GM19043 (cell line): Measurements from ENCODE around the gene LAYN.

Experiments
- ATAC-seq: cut with Tn5 transposase; IDR thresholded peaks from one replicate; pipeline ENCODE4 v1.9.1; 2021; ENCODE audit warnings: low read depth; ENCODE audit not compliant: unreplicated experiment

LAYN gene

DNA sequence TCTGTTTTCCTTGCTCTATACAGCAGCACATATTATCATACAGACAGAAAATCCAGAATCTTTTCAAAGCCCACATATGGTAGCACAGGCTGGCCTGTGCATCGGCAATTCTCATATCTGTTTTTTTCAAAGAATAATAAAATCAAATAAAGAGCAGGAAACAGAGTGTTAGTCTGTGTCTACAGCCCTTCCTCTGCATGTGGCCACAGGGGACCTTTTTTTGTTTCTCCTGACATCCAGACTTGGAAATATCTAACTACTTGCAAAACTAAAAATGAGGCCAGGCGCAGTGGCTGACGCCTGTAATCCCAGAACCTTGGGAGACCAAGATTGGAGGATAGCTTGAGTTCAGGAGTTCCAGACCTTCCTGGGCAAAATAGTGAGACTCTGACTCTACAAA is 20.3 kb downstream of the LAYN start:
- no peak for ATAC-seq

DNA sequence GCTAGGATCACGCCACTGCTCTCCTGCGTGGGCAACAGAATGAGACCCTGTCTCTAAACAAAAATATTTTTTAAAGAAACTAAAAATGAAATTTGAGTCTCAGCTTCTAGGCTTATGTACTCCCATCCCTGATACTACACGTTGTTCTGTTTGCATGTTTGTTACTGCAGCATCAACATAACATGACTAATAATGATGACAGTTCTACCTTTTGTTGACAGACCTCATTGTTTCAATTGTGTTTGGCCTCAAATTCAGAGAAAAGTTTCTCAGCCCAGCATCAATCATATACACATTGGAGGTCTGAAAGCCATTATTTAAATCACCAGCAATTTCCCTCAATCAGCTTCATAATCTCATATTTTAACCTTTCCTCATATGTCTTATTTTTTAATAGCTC is 20.8 kb downstream of the LAYN start:
- ATAC-seq: no peak

DNA sequence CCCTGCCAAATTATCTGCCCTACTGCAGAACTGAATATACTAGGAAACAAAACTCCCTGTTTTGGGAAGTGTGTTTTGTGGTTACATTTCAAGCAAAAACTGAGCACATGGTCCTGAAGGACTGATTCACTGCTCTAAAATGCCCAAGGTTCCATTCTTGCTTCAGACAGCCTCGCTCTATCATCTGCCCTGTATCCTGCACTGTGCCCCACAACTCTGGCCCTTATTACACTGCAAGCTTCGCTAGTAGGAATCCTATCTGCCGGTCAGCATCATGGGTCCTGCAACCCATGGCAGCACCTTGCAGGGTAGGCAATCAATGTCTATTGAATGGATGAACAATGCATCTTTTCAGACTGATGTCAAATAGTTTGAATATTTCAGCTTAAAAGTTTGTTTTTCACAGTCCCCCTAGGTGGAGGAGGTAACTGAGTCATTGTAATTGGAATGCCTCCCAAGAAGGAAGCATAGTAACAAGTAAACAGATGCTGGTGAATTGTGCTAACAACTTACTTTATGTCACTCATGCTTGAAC is 21.3 kb downstream of the LAYN start:
- ATAC-seq: no peak

DNA sequence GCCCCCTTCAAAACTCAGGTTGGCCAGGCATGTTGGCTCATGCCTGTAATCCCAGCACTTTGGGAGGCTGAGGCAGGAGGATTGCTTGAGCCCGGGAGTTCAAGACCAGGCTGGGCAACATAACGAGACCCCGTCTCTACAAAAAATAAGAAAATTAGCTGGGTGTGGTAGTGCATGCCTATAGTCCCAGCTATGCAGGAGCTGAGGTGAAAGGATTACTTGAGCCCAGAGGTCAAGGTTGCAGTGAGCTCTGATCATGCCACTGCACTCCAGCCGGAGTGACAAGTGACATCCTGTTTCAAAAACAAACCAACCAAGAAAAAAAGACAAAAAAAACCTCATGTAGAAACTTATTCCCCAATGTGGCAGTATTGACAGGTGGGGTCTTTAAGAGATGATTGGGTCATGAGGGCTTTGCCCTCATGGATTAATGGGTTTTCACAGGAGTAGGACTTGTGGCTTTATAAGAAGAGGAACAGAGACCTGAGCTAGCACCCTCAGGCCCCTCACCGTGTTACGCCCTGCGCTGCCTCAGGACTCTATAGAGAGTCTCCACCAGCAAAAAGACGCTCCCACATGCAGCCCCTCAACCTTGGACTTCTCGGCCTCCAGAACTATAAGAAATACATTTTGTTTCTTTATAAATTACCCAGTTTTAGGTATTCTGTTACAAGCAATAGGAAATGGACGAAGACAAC is 22.3 kb downstream of the LAYN start:
- ATAC-seq: no peak

DNA sequence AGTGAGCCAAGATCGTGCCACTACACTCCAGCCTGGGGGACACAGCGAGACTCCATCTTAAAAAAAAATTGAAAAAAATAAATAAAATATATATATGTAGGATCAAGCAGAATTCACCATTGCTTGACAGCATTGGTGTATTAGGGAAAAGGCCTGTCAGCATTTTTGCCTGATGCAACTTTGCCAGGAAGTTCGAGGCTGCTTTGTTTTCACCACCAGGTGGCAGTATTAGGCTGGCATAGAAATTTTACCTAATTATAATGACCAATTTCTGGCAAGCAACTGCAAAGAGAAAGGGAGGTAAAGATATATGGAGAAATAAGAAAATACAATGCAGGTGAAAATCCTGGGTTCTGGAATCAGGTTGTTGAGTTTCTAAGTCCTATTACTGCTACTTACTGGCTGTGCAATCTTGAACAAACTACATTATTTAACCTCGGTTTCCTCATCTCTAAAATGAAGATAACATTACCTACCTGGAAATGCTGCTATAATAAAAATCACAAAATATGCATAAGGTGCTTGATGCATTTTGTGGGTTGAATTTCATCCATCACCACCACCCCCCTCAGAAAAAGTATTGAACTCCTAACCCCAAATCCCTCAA is 24.7 kb downstream of the LAYN start:
- ATAC-seq: no peak

DNA sequence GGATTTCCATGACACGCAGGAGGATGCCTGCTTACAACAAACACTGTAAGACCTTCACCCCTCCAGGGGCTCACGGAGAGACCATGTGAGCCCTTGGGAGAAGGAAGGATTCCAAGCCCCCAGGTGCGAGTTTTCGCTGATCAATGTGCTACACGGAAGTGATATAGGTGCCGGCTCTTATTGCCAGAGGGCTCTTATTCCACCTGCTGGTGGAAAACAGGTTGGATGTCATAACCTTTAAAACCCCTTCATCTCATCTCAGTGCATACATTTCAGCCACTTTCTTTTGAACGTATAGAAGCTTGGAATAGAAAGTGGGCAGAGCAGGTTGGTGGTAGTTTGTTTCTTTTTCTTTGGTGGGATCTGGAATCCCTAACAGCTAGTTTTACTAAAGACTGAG is 25.8 kb downstream of the LAYN start:
- no peak for ATAC-seq

DNA sequence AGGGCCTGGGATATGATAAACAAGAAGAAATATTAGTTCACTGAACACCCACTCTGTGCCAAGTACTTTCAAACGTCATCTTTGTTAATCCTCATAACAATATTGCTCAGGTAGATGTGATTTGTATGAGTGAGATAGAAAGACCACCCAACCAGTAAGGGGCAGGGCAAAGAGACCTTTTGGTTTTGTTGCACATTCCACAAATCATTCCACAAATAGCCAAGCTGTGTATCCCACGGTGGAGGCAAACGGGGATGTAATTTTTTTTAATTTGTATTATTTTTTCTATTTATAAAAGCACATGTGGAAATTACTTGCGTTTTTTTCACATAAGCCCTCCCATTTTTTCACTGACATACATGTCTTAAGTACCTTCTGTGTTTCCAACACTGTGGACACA is 29.0 kb downstream of the LAYN start:
- no peak for ATAC-seq

DNA sequence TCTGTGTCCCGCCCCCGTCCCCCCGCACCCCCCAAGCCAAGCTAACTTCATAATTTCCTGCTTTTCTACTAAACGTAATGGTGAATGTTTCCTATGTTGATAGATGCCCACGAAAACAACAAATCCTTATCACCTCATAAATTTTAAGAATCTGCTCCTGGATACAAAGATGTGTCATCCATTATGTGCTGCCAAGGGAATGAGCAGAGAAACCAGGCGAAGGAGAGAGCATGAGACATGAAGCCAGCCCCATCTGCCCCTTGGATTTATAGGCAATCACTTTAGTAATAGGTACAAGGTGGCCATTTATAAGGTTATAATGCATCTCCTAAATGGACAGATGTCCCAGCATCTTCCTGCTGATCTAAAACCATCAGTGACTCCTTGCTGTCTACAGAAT is 30.3 kb downstream of the LAYN start:
- ATAC-seq: no peak

DNA sequence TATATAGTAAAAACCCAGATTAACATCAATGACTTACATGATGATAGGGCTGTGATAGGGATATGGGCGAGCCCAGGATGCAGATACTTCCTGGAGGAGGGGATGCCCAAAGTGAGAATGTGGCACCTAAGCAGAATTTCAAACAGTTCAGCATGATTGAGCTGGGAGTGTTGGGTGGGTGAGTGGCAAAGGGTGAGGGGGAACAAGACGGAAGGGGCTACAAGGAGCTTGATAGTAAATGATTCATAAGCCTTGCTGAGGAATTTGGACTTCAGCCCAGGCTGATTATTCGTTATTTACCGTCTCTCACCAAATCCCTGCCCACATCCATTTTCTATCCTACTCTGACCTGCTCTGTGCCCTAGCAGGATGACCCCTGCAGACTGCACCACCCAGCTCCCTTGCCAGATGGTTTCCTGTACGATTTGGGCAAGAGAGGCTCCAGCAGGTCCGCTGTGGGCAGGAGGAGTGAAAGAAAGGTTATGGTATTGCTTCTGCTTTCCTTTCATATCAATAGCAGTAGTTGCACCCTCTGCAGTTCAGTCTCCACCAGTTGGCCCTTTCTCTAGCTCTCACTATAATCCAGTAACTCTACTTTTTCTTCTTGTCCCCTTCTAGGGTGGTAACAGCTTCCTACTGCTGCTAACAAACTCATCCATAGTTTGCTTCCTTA is 31.4 kb downstream of the LAYN start:
- ATAC-seq: no peak

DNA sequence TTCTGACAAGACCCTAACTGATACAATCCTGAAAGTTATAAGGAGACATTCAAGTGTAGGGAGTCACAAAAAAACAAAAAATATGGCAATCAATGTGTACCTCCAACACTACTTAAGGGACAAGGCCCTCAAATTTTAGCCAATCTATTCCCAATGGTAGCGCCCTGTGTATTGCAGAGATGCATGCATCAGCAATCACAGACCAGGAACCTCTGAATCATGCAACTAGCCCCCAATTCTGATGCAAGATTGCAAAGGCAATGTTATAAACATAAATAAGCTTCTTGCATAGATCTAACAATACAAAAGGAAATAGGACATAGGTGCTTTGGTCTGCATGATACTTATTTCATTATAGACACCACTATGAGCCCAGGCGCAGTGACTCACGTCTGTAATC is 32.1 kb downstream of the LAYN start:
- no peak for ATAC-seq

DNA sequence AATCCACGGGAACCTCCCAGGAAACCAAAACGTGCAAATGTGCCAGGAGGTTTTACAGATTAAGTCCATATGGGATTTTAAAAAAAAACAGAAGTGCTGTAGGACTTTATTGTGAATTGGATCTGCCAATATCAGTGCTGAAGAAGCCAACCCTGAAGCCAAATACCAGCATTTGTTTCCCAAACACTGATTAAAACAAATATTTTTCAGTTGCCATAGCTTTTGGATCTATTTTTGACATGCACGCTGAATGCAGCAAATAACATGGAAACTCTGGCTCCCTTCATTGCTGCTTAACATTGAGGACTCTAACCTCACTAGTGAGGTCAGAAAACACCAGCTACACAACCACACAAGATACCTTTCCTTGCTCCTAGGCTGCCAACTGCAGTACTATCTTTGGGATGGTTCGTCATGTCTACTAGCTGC is 33.3 kb downstream of the LAYN start:
- no peak for ATAC-seq

DNA sequence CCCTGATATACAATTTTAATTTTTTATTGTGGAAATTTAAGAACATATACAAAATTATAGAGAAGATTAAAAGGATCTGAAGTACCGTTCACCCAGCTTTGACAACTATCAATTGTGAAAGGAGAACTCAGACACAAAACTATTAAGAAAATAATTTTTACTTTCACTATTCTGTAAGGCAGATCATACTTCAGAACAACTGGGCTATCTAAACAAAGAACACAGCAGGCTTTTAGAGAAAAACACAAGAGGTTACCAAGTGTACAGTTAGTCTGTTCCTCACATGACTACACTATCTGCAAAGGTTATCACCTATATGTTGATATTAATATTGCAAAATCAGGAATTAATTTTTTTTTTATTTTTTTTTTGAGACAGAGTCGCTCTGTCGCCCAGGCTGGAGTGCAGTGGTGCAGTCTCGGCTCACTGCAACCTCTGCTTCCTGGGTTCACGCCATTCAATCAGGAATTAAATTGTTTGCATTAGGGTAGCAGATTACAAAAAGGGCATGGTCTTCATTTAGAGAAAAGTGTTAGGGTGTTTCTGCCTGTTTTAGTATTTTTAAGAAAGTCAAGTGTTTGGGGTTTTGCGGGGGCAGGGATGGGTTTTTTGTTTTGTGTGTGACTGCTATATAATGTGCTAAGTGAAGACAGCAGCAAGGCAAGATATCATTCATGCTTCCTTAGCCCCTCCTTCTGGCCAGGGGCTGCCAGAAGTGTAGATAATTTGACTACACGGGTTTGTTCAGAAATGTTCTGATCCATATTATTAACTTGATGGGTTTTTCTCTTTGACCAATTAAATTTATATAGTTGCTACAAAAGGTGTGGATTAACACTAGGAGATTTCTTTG is 34.1 kb downstream of the LAYN start:
- no peak for ATAC-seq

DNA sequence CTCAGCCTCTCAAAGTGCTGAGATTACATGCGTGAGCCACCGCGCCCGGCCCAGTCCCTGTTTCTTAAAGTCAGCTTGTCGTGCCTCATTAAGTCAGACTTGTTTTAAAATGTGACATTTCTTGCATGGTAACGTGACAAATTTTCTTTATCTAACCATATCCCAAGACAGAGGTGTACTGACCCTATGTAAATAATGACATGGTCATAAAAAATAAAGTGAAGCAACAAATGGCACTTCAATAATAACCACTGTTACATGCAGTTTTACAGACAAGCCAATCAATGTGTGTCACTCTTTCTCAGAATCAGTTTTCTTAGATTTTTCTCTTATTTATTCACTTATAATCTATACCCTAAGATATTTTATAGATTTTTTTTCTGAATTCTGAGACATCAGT is 35.2 kb downstream of the LAYN start:
- ATAC-seq: no peak

DNA sequence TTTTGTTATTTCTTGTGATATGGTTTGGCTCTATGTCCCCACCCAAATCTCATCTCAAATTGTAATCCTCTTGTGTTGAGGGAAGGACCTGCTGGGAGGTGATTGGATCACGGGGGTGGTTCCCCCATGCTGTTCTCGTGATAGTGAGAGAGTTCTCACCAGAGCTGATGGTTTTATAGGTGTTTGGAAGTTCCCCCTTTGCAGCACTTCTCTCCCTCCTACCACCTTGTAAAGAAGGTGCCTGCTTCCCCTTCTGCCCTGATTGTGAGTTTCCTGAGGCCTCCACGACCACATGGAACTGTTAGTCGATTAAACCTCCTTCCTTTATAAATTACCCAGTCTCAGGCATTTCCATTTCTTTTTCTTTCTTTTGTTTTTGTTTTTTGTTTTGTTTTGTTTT is 37.3 kb downstream of the LAYN start:
- no peak for ATAC-seq

DNA sequence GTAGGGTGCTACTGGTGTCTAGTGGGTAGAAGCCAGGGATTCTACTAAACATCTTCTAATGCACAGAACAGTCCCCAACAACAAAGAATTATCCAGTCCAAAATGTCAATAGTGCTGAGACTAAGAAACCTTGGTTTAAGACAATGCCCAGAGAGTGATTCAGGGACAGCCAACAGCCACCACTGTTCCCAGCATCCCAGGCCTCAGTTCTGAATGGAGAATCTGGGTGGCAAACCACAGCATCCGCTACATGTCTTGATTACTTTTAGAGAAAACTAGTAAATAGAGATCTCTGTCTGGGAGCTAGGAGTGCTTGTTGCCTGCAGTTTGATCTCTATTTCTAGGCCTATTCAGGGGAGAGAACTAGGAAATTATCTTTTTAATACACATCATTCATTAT is 40.8 kb downstream of the LAYN start:
- ATAC-seq: no peak

DNA sequence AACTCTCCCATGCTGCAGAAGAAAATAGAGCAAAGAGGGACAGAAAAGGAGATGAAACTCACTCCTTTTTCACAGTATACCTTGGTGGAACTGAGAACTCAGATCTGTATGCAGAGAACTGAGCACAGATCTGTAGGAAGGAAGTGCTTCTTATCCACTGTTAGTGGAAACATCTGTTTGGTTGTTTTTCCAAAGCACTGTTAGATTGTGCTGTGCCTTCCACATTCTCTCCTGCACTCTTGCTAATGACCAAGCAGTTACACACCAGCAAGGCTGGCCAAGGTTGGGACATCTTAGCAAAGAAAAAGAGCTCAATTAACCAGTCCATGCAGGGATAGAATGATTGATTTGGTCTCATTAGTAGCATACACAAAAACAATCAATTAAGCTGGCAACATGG is 41.6 kb downstream of the LAYN start:
- no peak for ATAC-seq

DNA sequence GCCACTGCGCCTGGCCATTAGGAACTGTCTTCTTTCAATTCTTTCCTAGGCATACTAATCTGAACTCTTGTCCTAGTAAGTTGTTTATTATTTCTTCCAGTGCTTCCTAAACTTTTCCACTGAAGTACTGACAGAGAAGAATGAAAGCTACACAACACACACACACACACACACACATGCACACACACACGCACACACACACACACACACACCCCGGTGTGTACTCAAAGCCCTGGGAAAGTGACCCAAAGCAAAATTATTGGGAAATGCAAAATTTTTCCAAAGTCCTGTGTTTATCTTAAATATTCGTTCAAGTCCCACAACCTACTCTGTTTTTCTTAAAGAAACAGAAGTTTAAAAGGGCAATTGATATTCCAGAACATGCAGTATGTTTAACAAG is 42.4 kb downstream of the LAYN start:
- ATAC-seq: no peak

DNA sequence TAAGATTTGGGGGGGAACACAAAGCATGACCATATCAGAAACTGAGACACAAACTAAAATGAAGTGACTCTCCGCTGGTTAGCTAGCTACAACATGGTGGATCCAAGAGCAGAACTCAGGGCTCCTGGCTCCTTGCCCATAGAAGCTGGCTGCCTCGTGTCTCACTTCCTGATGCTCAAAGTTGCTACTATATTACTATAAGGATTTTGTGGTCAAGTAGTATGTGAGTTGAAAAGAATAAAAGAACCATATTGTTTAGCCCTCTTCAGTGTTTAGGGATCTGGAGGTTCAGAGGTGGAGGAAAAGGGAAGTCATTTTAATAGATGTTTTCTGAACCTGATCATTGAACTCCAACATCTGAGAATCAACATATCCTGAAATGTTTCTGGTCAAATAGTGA is 44.9 kb downstream of the LAYN start:
- no peak for ATAC-seq

DNA sequence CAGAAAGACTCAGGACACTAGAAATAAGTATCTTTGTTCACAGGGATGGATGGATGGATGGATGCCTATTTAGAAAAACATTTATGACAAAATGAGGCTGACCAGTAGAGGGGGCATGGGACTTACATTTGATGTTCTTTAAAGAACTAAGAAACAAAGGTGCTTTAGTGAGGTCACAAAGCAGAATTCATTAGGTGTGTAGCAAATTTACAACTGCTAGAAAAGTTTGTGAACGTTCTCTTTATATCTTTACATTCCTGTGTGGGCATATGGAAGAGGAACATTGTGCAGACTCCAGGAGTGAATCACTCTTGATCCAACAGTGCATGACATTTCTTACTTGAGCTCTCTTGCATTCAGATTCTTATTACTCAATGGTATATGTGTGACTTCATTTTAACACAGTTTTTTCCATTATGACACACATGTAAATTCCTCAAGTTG is 45.9 kb downstream of the LAYN start:
- no peak for ATAC-seq

DNA sequence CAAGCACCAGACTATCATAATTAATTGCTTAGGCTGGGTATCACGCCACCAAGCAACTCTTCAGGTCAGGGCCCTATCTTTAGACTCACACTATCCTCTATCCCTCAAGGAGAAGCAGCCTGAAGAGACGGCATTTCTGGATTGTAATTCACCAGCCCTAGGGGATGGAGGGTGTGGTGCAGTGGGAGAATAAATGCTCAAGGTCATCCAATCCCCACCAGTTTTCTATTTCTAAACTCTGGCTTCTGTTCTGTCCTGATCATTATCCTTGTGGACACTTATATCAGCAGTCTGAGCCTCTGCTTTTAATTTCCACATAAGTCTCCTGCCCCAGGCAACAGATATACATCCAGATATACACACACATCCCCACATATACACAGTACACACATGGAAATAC is 48.6 kb downstream of the LAYN start:
- ATAC-seq: no peak
